ENCODE measurements around the gene CORO2A.

Gene CORO2A

DNA sequence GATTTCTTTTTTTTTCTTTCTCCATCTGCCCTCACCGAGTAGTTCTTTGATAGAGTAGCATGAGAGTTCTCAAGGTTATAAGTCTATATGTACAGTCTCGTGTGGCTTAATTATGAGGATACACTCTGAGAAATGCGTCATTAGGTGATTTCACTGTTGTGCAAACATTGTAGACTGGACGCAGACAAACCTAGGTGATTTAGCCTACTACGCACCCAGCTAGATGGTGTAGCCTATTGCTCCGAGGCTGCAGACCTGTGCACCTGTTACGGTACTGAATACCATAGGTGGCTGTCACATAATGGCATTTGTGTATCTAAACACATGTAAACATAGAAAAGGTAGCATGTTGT lies 26.9 kb upstream of the CORO2A start:
- DNase-seq (ENCODE audit: low read depth) = no peak

DNA sequence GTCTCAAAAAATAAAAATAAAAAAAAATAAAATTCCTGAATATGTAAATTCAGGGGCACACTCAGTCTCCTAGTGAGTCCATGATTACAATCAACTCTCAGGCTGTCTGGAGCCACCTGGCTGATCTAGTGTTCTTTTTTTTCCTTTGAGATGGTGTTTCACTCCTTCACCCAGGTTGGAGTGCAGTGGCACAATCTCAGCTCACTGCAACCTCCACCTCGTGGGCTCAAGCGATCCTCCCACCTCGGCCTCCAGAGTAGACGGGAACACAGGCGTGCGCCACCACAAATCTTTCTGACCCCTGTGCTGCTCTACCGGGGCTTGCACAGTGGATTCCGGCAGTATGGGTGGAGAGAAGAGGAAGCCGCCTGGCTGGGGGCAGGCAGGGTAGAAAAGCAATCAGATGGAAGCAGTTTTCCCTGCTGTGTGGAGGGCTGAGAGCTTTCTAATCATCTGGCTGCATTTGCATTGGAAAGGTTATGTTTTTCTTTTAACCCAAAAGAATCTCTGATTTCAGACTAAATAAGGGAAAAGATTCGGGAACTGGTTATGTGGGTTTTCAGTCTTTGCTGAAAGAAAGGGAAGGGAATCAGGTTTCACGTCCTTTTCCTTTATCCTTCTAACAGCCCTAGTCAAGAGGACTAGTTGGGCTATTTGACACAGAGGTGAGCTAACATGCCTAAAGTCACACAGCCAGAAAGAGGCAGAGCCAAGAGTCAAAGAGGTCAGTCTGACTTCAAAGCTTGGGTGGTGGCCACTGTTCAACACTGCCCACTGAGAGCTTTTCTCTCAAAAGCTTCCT lies 26.3 kb upstream of the CORO2A start:
- DNase-seq (ENCODE audit: low read depth) = no peak

DNA sequence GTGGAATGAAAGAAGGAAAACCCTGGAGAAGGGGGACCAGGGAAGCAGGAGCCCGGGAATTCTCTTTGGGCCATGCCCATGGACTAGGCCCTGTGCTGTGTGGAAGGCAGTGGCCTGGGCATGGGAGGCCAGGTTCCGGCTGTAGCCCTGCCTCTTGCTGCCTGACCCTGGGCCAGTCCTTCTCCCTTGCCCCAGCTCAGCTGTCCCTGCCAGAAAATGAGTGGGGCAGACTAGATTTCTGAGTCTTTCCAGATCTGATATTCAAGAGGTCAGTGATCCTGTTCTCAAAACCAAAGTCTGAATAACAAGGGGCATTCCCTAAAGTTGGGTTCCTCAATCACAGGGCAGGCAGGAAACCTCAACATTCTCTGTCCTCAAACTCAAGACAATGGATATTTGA lies 24.8 kb upstream of the CORO2A start:
- no peak for DNase-seq (ENCODE audit: low read depth)

DNA sequence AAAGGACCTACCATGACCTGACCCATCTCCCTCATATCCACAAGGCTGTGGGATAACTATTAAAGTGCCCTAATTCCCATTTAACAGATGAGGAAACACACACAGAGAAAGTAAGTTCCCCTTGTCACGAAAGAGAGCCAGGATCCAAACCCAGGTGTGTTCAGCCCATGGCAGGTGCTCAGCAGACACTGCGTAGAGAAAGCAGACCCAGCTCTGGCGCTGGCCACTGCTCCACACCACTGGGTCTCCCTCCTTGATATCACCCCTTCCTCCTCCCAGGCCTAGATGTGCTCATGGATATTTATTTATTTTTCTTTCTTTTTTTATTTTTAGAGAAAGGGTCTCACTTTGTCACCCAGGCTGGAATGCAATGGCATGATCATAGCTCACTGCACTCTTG lies 24.0 kb upstream of the CORO2A start:
- DNase-seq (ENCODE audit: low read depth) = no peak

DNA sequence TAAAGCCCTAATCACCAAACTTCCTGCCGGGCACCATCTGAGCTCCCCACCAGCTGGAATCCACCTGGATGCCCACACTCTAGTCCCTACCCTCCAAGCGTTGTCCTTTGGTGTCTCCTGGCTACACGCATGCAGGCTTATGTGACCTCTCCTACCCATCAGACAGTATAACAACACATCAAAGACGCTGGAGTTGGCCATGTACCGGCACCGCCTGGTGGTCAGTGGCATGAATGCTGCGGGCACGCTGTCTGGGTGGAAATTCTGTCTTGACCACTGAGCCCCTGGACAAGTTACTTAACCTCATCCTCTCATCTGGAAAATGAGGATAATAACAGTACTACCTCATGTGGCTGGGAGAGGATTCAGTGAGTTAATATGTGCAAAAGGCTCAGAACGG lies 23.4 kb upstream of the CORO2A start:
- no peak for DNase-seq (ENCODE audit: low read depth)

DNA sequence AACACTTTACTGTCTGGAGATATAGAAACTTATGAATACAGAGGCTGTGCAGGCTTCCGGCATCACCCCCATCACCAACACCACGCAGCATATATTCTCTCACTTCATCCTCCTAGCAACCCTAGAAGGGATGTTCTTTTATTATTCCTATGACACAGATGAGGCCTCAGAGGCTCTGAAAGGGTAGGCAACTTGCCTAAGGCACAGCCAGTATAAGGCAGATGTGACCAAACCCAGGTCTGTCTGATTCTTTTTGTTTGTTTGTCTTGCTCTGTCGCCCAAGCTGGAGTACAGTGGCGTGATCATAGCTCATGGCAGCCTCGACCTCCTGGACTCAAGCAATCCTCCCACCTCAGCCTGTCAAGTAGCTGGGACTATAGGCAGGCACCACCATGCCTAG lies 22.8 kb upstream of the CORO2A start:
- no peak for DNase-seq (ENCODE audit: low read depth)

DNA sequence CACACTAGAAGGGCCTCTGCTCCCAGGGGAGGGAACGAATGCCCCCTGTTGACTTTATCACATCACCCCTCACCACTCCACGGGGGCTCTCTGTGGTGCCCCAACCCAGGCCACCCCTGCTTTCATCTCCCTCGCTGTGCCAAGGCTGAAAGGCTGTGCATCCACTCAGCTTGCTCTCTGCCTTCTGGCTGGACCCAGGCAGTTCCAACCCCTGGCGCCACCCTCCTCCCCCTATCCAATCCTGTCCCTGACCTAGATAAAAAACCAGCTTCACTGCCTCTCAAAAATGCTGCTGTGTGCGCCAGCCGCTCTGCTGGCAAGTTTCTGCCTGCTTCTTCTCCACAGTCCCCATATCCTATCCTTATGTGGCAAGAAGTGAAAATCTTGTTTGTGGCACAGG lies 22.4 kb upstream of the CORO2A start:
- DNase-seq (ENCODE audit: low read depth) = no peak

DNA sequence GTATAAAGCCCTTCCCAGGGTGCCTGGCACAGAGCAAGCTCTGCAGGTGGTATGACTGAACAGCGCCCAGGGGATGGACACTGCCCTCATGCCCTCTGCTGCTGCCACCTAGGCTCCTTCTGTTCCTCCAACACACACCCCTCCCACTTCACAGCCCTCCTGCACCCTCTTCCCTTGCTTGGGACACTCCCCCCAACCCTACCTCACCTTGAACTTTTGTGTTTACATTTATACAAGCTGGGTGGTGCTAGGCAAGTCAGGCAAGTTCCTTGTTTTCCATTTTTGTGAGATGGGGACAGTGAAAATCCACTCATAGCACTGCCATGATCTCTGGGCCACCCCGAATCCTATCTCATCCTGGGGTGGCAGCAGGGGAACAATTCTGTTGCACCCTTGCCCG lies 18.8 kb upstream of the CORO2A start:
- DNase-seq (ENCODE audit: low read depth) = no peak

DNA sequence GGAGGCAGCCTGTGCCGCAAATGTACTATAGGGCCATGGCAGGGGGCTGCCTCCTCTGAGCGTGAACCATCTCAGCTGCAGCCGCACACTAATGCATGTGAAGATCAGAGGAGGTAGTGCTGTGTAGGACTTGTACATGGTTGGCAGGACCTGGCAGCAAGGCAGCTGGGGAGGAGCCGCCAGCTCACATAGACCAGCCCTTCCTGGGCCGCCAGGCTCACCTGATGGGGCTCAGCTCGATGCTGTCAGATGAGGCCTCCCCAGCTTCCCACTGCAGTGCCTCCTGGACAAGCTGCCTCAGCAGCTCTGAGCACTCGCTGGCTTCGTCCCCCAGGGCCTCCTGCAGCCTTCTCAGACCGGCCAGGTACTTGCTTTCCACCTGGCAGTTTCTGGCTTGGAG lies 18.0 kb upstream of the CORO2A start:
- DNase-seq (ENCODE audit: low read depth) = no peak

DNA sequence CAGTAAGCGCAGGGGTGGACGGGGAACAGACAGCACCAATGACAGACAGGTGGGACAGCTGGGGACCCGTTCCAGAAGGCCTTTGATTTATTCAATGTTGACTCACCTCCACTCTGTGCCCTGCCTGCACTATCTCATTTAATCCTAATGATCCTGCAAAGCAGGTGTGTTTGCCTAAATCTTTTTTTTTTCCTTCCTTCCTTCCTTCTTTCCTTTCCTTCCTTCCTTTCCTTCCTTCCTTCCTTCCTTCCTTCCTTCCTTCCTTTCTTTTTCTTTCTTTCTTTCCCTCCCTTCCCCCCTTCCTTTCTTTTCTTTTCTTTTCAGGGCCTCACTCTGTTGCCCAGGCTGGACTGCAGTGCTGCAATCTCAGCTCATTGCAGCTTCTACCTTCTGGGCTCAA lies 17.1 kb upstream of the CORO2A start:
- no peak for DNase-seq (ENCODE audit: low read depth)

DNA sequence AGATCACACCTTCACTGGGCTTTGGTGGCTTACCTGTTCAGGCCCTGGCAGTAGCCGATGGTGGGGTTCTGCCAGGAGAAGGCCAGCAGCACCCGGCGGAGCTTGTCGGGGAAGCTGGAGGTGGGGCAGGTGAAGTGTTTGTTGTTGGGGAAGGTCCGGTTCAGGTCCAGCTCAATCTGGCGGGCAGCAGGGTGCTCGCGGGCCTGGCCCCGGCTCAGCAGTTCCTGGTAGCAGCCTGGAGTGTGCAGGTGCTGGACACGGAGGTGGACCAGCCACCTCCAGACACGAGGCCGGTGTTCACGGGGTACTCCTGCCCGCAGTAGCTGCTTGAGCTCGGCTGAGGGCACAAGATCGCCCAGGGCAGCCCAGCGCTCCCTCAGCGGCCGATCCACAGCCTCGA lies 16.2 kb upstream of the CORO2A start:
- no peak for DNase-seq (ENCODE audit: low read depth)

DNA sequence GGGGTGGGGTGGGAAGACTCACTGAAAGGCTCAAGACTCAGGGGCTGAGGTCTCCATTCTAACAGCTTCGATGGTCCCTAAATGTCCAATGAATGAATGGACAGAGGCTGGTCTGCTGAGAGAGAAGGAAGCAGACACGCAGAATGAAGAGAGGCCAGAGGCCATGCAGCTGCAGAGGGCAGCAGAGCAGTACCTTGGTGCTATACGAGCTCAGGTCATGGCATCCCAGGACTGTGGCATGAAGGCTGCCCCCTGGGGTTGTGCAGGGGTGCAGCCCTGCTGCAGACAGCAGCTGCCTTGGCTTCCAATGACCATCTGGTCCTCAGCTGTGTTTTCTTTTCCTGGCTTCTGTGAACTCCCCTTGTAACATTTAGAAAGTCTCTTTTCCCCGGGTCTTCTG lies 15.2 kb upstream of the CORO2A start:
- no peak for DNase-seq (ENCODE audit: low read depth)

DNA sequence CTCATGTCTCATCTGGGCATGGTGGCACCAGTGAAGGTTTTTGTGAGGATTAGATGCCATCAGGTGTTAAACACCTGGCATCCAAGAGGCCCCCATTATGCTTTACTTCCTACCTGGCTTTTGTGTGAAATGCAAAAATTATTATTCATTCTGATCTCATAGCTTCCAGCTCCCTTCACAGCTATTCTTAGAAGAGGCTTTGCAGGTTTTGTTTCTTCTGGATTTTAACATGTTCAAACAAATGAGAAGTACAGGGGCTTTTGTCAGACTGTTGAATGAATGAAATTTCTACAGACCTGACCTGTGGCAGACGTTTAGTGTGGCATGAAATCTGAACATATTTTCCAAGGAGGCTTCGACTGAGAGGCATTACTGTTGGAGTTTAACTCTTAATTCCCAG lies 14.3 kb upstream of the CORO2A start:
- DNase-seq (ENCODE audit: low read depth) = no peak

DNA sequence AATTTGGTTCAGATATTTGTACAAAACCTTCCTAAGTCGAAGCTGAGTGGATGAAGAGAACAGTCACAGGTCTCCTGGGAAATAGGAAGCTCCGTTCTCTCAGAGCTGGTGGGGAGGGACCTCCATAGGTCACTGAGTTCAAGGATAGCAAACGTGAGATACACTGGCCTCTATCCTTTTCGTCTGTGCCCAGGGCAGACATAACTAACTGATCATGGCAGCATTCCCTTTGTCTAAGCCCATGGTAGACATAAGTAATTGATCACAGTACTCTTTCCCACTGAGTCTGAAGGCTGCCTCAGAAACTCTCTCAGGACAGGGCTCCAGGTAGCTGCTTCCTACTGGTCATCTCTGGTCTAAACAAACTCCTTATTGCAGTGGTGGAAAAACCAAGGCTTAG lies 12.3 kb upstream of the CORO2A start:
- DNase-seq (ENCODE audit: low read depth) = no peak

DNA sequence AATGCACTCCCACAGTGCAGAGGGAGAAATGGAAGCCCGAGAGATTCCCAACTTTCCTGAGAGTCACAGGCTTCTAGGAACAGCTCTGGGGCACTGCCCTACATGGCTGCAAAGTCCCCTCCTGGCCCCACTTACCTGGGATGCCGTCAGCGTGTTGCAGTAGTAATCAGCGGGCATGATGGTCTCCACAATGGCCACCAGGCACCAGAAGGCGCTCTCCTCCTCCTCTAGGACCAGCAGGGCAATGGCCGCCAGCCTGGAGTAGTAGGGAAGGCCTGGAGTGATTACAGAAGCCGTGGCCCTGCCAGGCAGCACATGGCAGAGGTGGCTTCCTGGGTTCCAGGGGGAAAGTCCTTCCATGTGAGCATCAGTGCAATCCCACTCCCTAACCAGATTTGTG lies 10.7 kb upstream of the CORO2A start:
- no peak for DNase-seq (ENCODE audit: low read depth)

DNA sequence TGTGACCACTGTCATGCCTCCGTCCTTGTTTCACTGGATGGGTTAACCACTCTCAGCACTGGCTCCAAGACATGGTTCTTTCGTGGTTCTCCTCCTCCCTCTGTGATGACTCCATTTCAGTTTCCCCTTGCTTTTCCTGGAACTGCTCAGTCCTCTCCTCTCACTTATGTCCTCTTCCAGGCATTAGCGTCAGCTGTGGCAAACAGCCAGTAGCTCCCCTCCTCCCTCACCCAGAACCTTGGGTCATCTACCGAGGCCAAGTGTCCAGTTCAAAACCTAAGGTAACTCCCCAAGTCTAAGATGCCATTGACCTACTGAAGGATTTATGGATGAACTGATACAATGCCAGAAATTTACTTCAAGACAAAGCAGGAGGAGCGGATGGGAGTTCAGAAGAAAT lies 9.8 kb upstream of the CORO2A start:
- DNase-seq (ENCODE audit: low read depth) = no peak

DNA sequence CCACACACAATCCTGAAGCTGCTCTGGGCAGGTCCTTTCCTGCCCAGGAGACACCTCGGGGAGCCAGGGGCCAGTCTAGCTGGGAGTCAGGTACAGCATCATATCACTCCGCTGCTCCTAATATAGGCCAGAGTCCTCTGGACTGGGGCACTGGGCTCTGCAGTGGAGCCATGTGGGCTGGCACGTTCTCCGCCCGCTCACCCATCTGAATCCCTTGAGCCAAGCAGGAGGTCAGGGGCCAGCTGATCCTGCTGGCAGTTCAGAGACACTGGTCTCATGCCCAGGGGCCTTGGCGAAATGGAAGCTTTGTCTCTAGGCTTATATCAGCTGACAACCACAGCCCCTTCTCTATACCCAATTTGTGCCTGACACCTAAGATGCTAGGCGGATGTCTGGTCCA lies 9.3 kb upstream of the CORO2A start:
- DNase-seq (ENCODE audit: low read depth) = no peak

DNA sequence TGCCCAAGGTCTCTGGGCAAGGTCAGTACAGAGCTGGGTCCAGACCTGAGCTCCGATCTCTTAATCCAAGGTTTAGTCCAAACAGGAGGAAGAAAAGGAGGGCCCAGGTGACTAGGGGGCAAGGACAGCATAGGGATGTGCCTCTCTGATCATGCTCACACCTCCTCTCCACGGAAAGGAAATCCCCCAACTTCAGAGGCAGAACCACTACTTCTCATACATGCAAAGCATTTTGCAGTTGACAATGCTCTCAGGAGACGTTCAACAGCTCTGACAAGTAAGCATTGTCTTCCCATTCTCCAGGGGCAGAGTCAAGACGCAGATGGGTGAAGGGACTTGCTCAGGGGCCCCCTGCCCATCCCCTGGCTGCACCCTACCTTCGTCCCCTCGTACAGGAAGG lies 8.7 kb upstream of the CORO2A start:
- DNase-seq (ENCODE audit: low read depth) = no peak

DNA sequence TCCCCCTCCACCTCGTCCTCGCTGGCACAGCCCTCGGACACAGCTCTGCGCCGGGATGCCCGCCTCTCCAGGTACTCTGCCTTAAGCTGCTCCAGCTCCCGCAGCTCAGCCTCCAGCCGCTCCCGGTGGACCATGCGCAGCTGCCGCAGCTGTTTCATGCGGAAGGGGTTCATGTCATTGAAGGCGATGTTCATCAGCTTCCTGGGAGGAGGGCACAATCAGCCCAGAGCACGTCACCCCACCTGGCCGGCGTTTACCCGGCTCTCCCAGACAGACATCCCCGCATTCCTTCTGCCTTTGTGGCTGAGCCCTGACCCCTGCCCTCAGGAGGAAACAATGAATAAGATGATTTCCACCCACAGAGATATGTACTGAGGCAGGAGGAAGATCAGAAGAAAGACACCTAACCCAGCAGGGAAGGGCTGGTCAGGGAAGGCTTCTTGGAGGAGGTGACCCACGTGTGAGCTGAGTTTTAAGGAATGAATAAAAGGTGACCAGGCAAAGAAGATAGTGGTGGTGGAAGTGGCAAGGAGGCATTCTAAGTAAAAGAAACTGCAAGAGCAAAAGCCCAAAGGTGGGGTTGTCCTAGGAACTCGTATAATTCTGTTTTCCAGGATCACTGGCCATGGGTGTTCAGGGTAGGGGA lies 7.1 kb upstream of the CORO2A start:
- DNase-seq (ENCODE audit: low read depth) = no peak

DNA sequence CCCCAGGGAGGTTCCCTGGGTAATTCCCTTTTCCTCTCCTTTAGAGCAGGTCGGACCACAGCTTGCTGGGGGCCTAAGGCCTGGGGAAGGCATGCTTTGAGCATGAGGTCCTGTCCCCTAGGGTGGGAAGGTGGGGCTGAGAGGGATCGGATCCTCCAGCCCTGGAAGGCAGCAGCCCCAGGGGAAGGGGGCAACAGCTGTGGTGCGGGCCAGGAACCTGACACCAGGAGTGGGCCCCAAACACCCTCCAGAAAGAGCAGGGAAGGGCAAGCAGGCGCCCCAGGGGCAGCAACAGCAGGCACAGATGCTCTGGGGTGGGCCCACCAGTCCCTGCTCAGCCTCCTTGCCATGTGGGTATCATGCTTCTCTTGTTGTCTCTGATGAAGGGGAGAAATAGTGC lies 3.2 kb upstream of the CORO2A start:
- DNase-seq (ENCODE audit: low read depth) = no peak

DNA sequence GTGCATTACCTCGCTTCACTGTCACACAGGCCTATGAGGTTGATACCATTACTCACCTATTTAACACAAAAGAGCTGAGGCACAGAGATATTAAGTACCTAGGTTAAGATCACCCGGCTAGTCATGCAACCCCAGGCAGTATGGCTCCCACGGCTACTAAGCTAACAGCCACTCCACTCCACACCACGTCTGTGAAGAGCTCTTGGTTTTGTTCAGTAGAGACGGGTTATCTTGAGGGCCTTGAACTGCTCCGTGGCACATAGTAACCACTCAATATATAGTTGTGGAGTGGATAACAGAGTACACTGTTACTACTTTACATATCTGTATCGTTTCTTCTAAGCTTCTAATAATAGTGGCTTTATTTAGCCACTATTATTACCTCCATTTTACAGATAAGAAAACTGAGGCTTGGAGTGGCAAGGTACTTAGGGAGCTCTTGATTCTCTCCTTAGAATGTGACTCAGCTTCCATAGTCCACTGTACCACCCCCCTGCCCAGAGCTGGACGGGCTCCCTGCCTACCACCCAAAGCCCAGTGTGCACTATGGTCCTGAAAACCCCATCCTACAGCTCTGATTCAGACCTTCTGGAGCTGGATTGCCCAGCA lies 1.0 kb upstream of the CORO2A start:
- no peak for DNase-seq (ENCODE audit: low read depth)

DNA sequence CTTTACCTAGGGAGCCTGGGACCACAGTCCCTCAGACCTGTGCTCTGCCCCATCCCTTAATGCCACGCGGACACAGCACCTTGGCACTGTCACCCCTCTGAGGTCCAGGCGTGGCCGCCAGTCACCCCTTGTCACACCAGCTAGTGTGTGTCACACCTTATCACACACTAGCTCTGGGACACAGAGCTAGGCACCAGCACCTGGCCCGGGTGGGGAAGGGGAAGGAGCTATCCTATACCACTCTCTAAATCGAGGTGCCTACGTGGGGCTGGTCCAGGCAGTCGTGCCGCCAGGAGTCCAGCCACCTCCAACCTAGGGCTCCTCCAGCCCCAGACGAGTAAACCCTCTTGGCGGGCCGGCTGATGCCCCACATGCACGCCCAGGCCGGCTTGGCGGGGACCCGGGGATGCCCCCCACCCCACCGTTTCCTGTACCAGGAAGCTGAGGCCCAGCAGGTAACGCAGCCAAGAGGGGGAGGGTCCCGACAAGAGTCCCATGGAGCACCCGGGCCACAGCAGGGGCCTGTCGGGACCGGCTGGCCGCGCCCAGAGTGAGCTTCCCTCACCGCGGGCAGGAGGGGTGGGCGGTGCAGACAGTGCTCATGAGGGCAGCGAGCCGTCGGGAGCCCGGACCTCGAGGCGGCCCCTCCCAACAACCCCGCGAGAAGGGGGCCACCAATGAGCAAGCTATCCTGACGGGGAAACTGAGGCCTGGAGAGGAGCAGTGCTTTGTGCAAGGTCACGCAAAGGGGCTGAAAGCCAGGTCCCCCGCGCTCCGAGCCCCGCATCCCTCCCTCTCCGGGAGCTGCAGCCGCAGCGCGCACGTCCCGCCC lies 550 bp downstream of the CORO2A start:
- DNase-seq (ENCODE audit: low read depth) = no peak

DNA sequence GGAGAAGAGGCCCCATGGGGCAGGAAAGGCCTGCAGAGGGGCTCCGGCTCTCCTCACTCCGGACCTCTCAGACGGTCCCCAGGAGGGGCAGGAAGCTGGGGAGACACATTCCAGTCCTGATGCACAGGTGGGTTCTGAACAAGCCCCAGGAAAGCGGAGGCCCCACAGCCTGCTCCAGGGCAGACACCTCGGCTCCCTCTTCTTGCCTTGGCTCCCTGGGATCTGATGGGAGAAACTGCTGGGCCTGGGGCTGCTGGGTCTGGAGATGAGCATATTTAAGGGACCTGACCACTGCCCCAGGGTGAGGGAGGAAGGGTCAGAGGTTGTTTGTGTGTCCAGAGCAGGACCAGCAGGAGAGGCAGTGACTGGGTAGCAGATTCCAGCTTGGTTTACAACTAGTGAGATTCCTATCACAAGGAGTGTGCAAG lies 1.2 kb downstream of the CORO2A start:
- DNase-seq (ENCODE audit: low read depth) = no peak
